WERI-Rb-1 (cell line): ENCODE results near the gene UBE2J1.
"Not testable (repeated sequence)": the region's sequence is repeated elsewhere in the genome, so short reads cannot be mapped to it uniquely, and the experiment has no call there.

ENCODE experiments used
- DNase-seq: peaks from one replicate; pipeline ENCODE4 v3.0.0-alpha.2; 2020
- H3K27ac ChIP-seq: fragments of 250-450 bp; sonication (Bioruptor Pico); 2 replicates; pipeline ENCODE4 v1.5.1; 2020; ENCODE audit warnings: mild to moderate bottlenecking, moderate library complexity
- H3K27me3 ChIP-seq: fragments of 250-450 bp; sonication (Bioruptor Pico); 2 replicates; pipeline ENCODE4 v1.5.1; 2021; ENCODE audit warnings: mild to moderate bottlenecking, low read depth, moderate library complexity; ENCODE audit not compliant: insufficient read depth, severe bottlenecking
- H3K36me3 ChIP-seq: fragments of 250-450 bp; sonication (Bioruptor Pico); 2 replicates; pipeline ENCODE4 v1.5.1; 2020; ENCODE audit warnings: mild to moderate bottlenecking, moderate library complexity
- H3K4me3 ChIP-seq: 2 replicates; pipeline ENCODE4 v1.5.1; 2011; ENCODE audit warnings: low read depth, mild to moderate bottlenecking, control low read depth, low read length
- H3K9me3 ChIP-seq: fragments of 250-450 bp; sonication (Bioruptor Pico); 2 replicates; pipeline ENCODE4 v1.5.1; 2021; ENCODE audit warnings: mild to moderate bottlenecking, moderate library complexity; ENCODE audit not compliant: severe bottlenecking
- CTCF ChIP-seq: IDR thresholded peaks from 2 replicates; pipeline ENCODE4 v1.5.1; 2011; ENCODE audit warnings: low read depth, mild to moderate bottlenecking, control low read depth, inconsistent platforms, low read length

The UBE2J1 gene

GRCh38 chr6:89310929-89311328 lies 41.6 kb downstream of the UBE2J1 start:
- H3K27me3 ChIP-seq: no peaks in the 10 kb centered on the region

GRCh38 chr6:89308525-89309395 lies 43.8 kb downstream of the UBE2J1 start:
- H3K27me3 ChIP-seq: no peaks in the 10 kb centered on the region
- DNase-seq: no peak
- no peak for TF ChIP-seq CTCF
- no peak overlapping the region for H3K4me3 ChIP-seq
- H3K27ac ChIP-seq: no peak overlapping the region
- H3K9me3 ChIP-seq: no peaks in the 10 kb centered on the region
- H3K36me3 ChIP-seq: no peaks in the 10 kb centered on the region

More at GRCh38 chr6:89310929-89311328, 41.6 kb downstream of the UBE2J1 start:
- Histone ChIP-seq H3K27ac (no peak overlapping the region), H3K9me3 (no peaks in the 10 kb centered on the region), H3K4me3 (no peak overlapping the region), H3K36me3 (no peaks in the 10 kb centered on the region)
- peak; percentile 98 for DNase-seq
- TF ChIP-seq CTCF: no peak

GRCh38 chr6:89304517-89304916 lies 48.0 kb downstream of the UBE2J1 start:
- DNase-seq, H3K27ac ChIP-seq, H3K36me3 ChIP-seq, H3K27me3 ChIP-seq, H3K4me3 ChIP-seq, H3K9me3 ChIP-seq: not testable (repeated sequence)

- Histone ChIP-seq H3K4me3 (no peak overlapping the region), H3K27ac (no peak overlapping the region), H3K27me3 (no peaks in the 10 kb centered on the region), H3K9me3 (no peaks in the 10 kb centered on the region), H3K36me3 (no peaks in the 10 kb centered on the region)
- DNase-seq: no peak
- TF ChIP-seq CTCF: peak; percentile 19; the same call in 1 of the 2 replicates
These were observed 49.6 kb downstream of the UBE2J1 start for GRCh38 chr6:89302936-89303335.

GRCh38 chr6:89302195-89302770 lies 50.2 kb downstream of the UBE2J1 start:
- no peak for TF ChIP-seq CTCF
- no peak overlapping the region for H3K4me3 ChIP-seq
- no peak for DNase-seq

GRCh38 chr6:89301586-89302194 lies 50.8 kb downstream of the UBE2J1 start:
- no peaks in the 10 kb centered on the region for H3K36me3 ChIP-seq
- TF ChIP-seq CTCF: no peak
- DNase-seq: no peak

More at GRCh38 chr6:89302195-89302770, 50.2 kb downstream of the UBE2J1 start:
- Histone ChIP-seq H3K36me3 (no peaks in the 10 kb centered on the region), H3K27me3 (no peaks in the 10 kb centered on the region), H3K9me3 (no peaks in the 10 kb centered on the region), H3K27ac (no peak overlapping the region)

More at GRCh38 chr6:89301586-89302194, 50.8 kb downstream of the UBE2J1 start:
- Histone ChIP-seq H3K27ac (no peak overlapping the region), H3K27me3 (no peaks in the 10 kb centered on the region), H3K9me3 (no peaks in the 10 kb centered on the region), H3K4me3 (no peak overlapping the region)
